Peyer's patch (tissue), 4 donors: Measurements from ENCODE around the gene MMP14.

Source experiments
- CTCF ChIP-seq, 6 experiments: fragments of 450-650 bp in 4 of 6; fragments of 200-600 bp in 2 of 6; sonication (generic) in 1 of 6; IDR thresholded peaks; one replicate each; pipeline ENCODE4 v1.5.1; 2017 to 2019; ENCODE audit warnings: antibody characterized with exemption in 6 of 6, mild to moderate bottlenecking in 3 of 6, moderate library complexity in 1 of 6
- POLR2A ChIP-seq, 2 donors: fragments of 450-650 bp; IDR thresholded peaks; one replicate each; pipeline ENCODE4 v1.5.1; 2017; ENCODE audit warnings: antibody characterized with exemption in 2 of 2, mild to moderate bottlenecking in 2 of 2, moderate library complexity in 2 of 2

- no peak for TF ChIP-seq CTCF (IDR thresholded peaks at IDR 0.05)
- TF ChIP-seq POLR2A (IDR thresholded peaks at IDR 0.05): no peak
These were observed 25.3 kb downstream of the MMP14 start for GRCh38 chr14:22861651-22862050.
